ENCODE measurements around the gene PPP6R3.

Gene PPP6R3

GRCh38 chr11:68652683-68653156 is 192.2 kb downstream of the PPP6R3 start:
- TF ChIP-seq ARNTL (CRISPR knock-in tag; IDR thresholded peaks at IDR 0.05; ENCODE audit: borderline replicate concordance, low read depth) = no peak
- no peak for TF ChIP-seq ZC3H10 (CRISPR knock-in tag; IDR thresholded peaks at IDR 0.05)
- no peak for TF ChIP-seq SNAI2 (CRISPR knock-in tag; IDR thresholded peaks at IDR 0.05)
- TF ChIP-seq POU6F1 (CRISPR knock-in tag; IDR thresholded peaks at IDR 0.05; ENCODE audit: borderline replicate concordance, low read depth) = no peak
- no peak for TF ChIP-seq OSR1 (CRISPR knock-in tag; IDR thresholded peaks at IDR 0.05)
- no peak for ATAC-seq

- no peak for ATAC-seq
- no peak for TF ChIP-seq ESRRG (CRISPR knock-in tag; IDR thresholded peaks at IDR 0.05)
- TF ChIP-seq CSRNP3 (CRISPR knock-in tag; IDR thresholded peaks at IDR 0.05) = no peak
- no peak for TF ChIP-seq TOX (CRISPR knock-in tag; IDR thresholded peaks at IDR 0.05; ENCODE audit: borderline replicate concordance)
- TF ChIP-seq OSR1 (CRISPR knock-in tag; IDR thresholded peaks at IDR 0.05) = no peak
- TF ChIP-seq POU6F1 (CRISPR knock-in tag; IDR thresholded peaks at IDR 0.05; ENCODE audit: borderline replicate concordance, low read depth) = no peak
- no peak for TF ChIP-seq SNAI2 (CRISPR knock-in tag; IDR thresholded peaks at IDR 0.05)
- no peak for TF ChIP-seq CSDC2 (CRISPR knock-in tag; IDR thresholded peaks at IDR 0.05)
- TF ChIP-seq CREB5 (CRISPR knock-in tag; IDR thresholded peaks at IDR 0.05; ENCODE audit: low read depth) = no peak
- no peak for TF ChIP-seq ZNF565 (CRISPR knock-in tag; conservative IDR thresholded peaks at IDR 0.05; ENCODE audit: low read depth)
- TF ChIP-seq ZFP3 (CRISPR knock-in tag; IDR thresholded peaks at IDR 0.05) = no peak
- TF ChIP-seq PATZ1 (CRISPR knock-in tag; IDR thresholded peaks at IDR 0.05; ENCODE audit: borderline replicate concordance) = no peak
- no peak for TF ChIP-seq PPARA (CRISPR knock-in tag; IDR thresholded peaks at IDR 0.05; ENCODE audit: borderline replicate concordance)
- TF ChIP-seq ZFP30 (CRISPR knock-in tag; IDR thresholded peaks at IDR 0.05) = no peak
- no peak for TF ChIP-seq ZNF8 (CRISPR knock-in tag; IDR thresholded peaks at IDR 0.05)
- TF ChIP-seq BACH2 (CRISPR knock-in tag; IDR thresholded peaks at IDR 0.05; ENCODE audit: borderline replicate concordance) = no peak
- TF ChIP-seq ZC3H10 (CRISPR knock-in tag; IDR thresholded peaks at IDR 0.05) = no peak
- TF ChIP-seq ARNTL (CRISPR knock-in tag; IDR thresholded peaks at IDR 0.05; ENCODE audit: borderline replicate concordance, low read depth) = no peak
Measured at GRCh38 chr11:68653486-68654430, 193.2 kb downstream of the PPP6R3 start.

GRCh38 chr11:68654978-68655377 is 194.4 kb downstream of the PPP6R3 start:
- ATAC-seq = no peak
- TF ChIP-seq ISL1 (CRISPR knock-in tag; IDR thresholded peaks at IDR 0.05) (no peak), TSHZ2 (CRISPR knock-in tag; IDR thresholded peaks at IDR 0.05) (no peak), TOX (CRISPR knock-in tag; IDR thresholded peaks at IDR 0.05; ENCODE audit: borderline replicate concordance) (no peak), RARB (CRISPR knock-in tag; IDR thresholded peaks at IDR 0.05) (no peak), ZFP3 (CRISPR knock-in tag; IDR thresholded peaks at IDR 0.05) (no peak), ZNF70 (CRISPR knock-in tag; IDR thresholded peaks at IDR 0.05) (no peak), BACH2 (CRISPR knock-in tag; IDR thresholded peaks at IDR 0.05; ENCODE audit: borderline replicate concordance) (no peak), OSR1 (CRISPR knock-in tag; IDR thresholded peaks at IDR 0.05) (no peak), ESRRG (CRISPR knock-in tag; IDR thresholded peaks at IDR 0.05) (no peak), CREB5 (CRISPR knock-in tag; IDR thresholded peaks at IDR 0.05; ENCODE audit: low read depth) (no peak), ZC3H10 (CRISPR knock-in tag; IDR thresholded peaks at IDR 0.05) (no peak), GLIS3 (CRISPR knock-in tag; IDR thresholded peaks at IDR 0.05) (no peak), CSRNP3 (CRISPR knock-in tag; IDR thresholded peaks at IDR 0.05) (no peak)
